ENCODE results near the gene DNAJC3. TPM values are rescaled to one million over a fixed set of nuclear protein-coding genes. Genes with fewer than 3 reads are reported as not detected.

DNAJC3 gene
- polyA plus RNA-seq, 1 of the 3 experiments (the other 2 are of a cell fraction), result 5.8 TPM

DNA sequence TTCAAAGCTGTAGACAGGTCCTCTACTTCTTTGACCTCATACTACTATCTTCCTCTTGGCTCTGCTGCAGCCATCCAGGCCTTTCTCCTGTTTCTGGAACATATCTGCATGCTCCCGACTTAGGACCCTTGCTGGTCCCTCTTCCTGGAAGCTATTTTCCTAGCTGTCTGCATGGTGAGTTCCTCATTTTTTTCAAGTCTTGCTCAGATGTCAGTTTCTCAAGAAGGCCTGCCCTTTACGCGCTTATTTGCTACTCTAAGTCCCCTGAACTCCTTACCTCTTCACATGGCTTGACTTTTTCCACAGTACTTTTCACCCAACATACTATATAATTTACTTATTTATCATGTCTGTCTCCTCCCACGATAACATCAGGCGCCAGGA is 31.4 kb downstream of the DNAJC3 start:
- Histone ChIP-seq H3K4me1 (ENCODE audit: control insufficient read depth in 1 of 2, insufficient read depth in 2 of 2, low read depth in 1 of 2, low read length in 1 of 2) (no peaks in the 10 kb centered on the region), H3K9ac (no peak overlapping the region), H3K36me3 (replicated peaks in 1 of 2; ENCODE audit: control insufficient read depth in 1 of 2, insufficient read depth in 2 of 2, low read length in 1 of 2) (peaks cover 7 to 30% of the 10 kb centered on the region in 2 experiments), H3F3A (replicated peaks; ENCODE audit: insufficient read depth) (peaks cover 4% of the 10 kb centered on the region), H3K4me2 (no peak overlapping the region), H3K27me3 (ENCODE audit: insufficient read depth) (no peaks in the 10 kb centered on the region), H3K4me3 (ENCODE audit: low read depth in 2 of 2, low read length in 1 of 2) (no peak overlapping the region), H4K20me1 (ENCODE audit: insufficient read depth) (no peaks in the 10 kb centered on the region; the same call in 1 of the 2 replicates), H3K79me2 (ENCODE audit: insufficient read depth) (peaks cover 42% of the 10 kb centered on the region), H2AFZ (ENCODE audit: low read depth) (no peak overlapping the region), H3K9me2 (no peaks in the 10 kb centered on the region), H3K27ac (ENCODE audit: low read depth in 2 of 2, low read length in 1 of 2) (no peak overlapping the region), H3K9me3 (no peaks in the 10 kb centered on the region; the same call in 1 of the 2 replicates)
- CTCF ChIA-PET, result interaction anchor here (0.5 to 3.7 kb wide), 3 partner anchors 11 to 126 kb away, joined by 3 to 13 read pairs (median 4); no protein-coding TSS in a partner anchor
- POLR2A ChIA-PET, result no interaction called here
- TF ChIP-seq, protein P1, sequence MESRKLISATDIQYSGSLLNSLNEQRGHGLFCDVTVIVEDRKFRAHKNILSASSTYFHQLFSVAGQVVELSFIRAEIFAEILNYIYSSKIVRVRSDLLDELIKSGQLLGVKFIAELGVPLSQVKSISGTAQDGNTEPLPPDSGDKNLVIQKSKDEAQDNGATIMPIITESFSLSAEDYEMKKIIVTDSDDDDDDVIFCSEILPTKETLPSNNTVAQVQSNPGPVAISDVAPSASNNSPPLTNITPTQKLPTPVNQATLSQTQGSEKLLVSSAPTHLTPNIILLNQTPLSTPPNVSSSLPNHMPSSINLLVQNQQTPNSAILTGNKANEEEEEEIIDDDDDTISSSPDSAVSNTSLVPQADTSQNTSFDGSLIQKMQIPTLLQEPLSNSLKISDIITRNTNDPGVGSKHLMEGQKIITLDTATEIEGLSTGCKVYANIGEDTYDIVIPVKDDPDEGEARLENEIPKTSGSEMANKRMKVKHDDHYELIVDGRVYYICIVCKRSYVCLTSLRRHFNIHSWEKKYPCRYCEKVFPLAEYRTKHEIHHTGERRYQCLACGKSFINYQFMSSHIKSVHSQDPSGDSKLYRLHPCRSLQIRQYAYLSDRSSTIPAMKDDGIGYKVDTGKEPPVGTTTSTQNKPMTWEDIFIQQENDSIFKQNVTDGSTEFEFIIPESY (IDR thresholded peaks at IDR 0.05; ENCODE audit: borderline replicate concordance, low read depth), result no peak
- TF ChIP-seq TAF1 (IDR thresholded peaks at IDR 0.05; ENCODE audit: borderline replicate concordance, low read depth, low read length) (no peak), RCOR1 (IDR thresholded peaks at IDR 0.05; ENCODE audit: low read length) (no peak)
- TF ChIP-seq, protein P2, sequence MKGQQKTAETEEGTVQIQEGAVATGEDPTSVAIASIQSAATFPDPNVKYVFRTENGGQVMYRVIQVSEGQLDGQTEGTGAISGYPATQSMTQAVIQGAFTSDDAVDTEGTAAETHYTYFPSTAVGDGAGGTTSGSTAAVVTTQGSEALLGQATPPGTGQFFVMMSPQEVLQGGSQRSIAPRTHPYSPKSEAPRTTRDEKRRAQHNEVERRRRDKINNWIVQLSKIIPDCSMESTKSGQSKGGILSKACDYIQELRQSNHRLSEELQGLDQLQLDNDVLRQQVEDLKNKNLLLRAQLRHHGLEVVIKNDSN (IDR thresholded peaks at IDR 0.05; ENCODE audit: borderline replicate concordance, low read depth), result no peak
- WGBS (ENCODE audit: low lambda C conversion rate), result 94% methylated on average over 5 of the region's 5 CpGs
- no peak for DNase-seq

DNA sequence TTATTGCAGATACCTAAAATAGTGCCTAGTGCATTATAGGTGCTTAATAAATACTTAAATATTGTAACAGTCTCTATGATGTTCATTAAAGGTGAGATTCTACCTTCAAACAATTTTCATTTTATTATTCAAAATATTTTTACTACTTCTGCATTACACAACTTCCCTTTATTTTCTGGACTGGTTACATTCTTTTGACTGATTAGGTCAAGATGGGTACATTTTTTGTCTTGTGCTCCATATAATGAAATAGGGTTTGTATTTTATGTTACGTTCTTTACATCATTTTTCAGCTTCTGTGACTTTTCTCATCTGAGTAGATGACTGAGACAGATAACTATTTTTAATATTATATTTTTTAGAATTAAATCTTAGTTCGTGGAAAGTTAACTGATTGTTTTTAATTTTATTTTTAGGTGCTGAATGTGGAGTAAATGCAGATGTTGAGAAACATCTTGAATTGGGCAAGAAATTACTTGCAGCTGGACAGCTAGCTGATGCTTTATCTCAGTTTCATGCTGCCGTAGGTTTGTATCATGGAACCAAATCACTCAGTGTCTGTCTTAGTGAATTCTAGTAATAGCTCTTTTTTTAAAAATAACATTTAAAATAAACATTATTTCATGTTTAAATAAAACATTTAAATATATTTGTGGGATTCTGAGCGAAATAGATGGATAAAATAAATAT is 32.0 kb downstream of the DNAJC3 start:
- H3K27ac ChIP-seq (ENCODE audit: low read depth in 2 of 2, low read length in 1 of 2), result no peak overlapping the region
- TF ChIP-seq, protein P3, sequence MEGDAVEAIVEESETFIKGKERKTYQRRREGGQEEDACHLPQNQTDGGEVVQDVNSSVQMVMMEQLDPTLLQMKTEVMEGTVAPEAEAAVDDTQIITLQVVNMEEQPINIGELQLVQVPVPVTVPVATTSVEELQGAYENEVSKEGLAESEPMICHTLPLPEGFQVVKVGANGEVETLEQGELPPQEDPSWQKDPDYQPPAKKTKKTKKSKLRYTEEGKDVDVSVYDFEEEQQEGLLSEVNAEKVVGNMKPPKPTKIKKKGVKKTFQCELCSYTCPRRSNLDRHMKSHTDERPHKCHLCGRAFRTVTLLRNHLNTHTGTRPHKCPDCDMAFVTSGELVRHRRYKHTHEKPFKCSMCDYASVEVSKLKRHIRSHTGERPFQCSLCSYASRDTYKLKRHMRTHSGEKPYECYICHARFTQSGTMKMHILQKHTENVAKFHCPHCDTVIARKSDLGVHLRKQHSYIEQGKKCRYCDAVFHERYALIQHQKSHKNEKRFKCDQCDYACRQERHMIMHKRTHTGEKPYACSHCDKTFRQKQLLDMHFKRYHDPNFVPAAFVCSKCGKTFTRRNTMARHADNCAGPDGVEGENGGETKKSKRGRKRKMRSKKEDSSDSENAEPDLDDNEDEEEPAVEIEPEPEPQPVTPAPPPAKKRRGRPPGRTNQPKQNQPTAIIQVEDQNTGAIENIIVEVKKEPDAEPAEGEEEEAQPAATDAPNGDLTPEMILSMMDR (IDR thresholded peaks at IDR 0.05), result no peak
- TF ChIP-seq, protein P1 (IDR thresholded peaks at IDR 0.05; ENCODE audit: borderline replicate concordance, low read depth), result no peak
- TF ChIP-seq FOSL2 (IDR thresholded peaks at IDR 0.05; ENCODE audit: borderline replicate concordance, low read depth), result no peak
- TF ChIP-seq NRF1 (IDR thresholded peaks at IDR 0.05; ENCODE audit: low read depth, low read length), result no peak
- TF ChIP-seq POLR2AphosphoS5 (IDR thresholded peaks at IDR 0.05; ENCODE audit: low read depth, low read length), result no peak
- no peak for TF ChIP-seq REST (IDR thresholded peaks at IDR 0.05; ENCODE audit: low read depth, low read length)
- TF ChIP-seq FOXJ3 (CRISPR knock-in tag; IDR thresholded peaks at IDR 0.05), result no peak
- TF ChIP-seq TEAD4 (IDR thresholded peaks at IDR 0.05; ENCODE audit: borderline replicate concordance, insufficient read depth), result no peak
- no peak for TF ChIP-seq GATA2 (CRISPR knock-in tag; IDR thresholded peaks at IDR 0.05)
- no peak for TF ChIP-seq MEF2A (IDR thresholded peaks at IDR 0.05; ENCODE audit: borderline replicate concordance, low read depth)
- no peak for TF ChIP-seq TAF1 (IDR thresholded peaks at IDR 0.05; ENCODE audit: borderline replicate concordance, low read depth, low read length)
- no peak for TF ChIP-seq ELF1 (IDR thresholded peaks at IDR 0.05)
- no peak for TF ChIP-seq YY1 (IDR thresholded peaks at IDR 0.05; ENCODE audit: low read depth)

More for the DNA sequence above, 32.0 kb downstream of the DNAJC3 start:
- Histone ChIP-seq H3K4me1 (ENCODE audit: control insufficient read depth in 1 of 2, insufficient read depth in 2 of 2, low read depth in 1 of 2, low read length in 1 of 2) (no peaks in the 10 kb centered on the region), H4K20me1 (ENCODE audit: insufficient read depth) (no peaks in the 10 kb centered on the region), H3K79me2 (ENCODE audit: insufficient read depth) (peaks cover 40% of the 10 kb centered on the region), H3K27me3 (ENCODE audit: insufficient read depth) (no peaks in the 10 kb centered on the region), H3K4me2 (no peak overlapping the region), H3K36me3 (replicated peaks in 1 of 2; ENCODE audit: control insufficient read depth in 1 of 2, insufficient read depth in 2 of 2, low read length in 1 of 2) (peaks cover 7 to 31% of the 10 kb centered on the region in 2 experiments), H2AFZ (ENCODE audit: low read depth) (no peak overlapping the region), H3K9me2 (no peaks in the 10 kb centered on the region), H3K9ac (no peak overlapping the region), H3K9me3 (no peaks in the 10 kb centered on the region; the same call in 1 of the 2 replicates), H3F3A (replicated peaks; ENCODE audit: insufficient read depth) (peaks cover 4% of the 10 kb centered on the region), H3K4me3 (ENCODE audit: low read depth in 2 of 2, low read length in 1 of 2) (no peak overlapping the region)
- ChIA-PET POLR2A (no interaction called here), CTCF (interaction anchor here (0.5 to 3.7 kb wide), 3 partner anchors 11 to 125 kb away, joined by 3 to 13 read pairs (median 4); no protein-coding TSS in a partner anchor)
- 88% methylated on average over 4 of the region's 4 CpGs for WGBS (ENCODE audit: low lambda C conversion rate)
- no peak for DNase-seq
